Esophagus squamous epithelium (tissue), 4 donors: ENCODE results near the gene RAPGEF4.

ENCODE experiments used
- CTCF ChIP-seq, 6 experiments: fragments of 450-650 bp in 4 of 6; fragments of 200-600 bp in 2 of 6; sonication (generic) in 2 of 6; IDR thresholded peaks; one replicate each; pipeline ENCODE4 v1.5.1; 2016 to 2019; ENCODE audit warnings: antibody characterized with exemption in 6 of 6, mild to moderate bottlenecking in 4 of 6, moderate library complexity in 4 of 6
- POLR2A ChIP-seq, 4 donors: fragments of 450-650 bp; IDR thresholded peaks; one replicate each; pipeline ENCODE4 v1.6.1; 2017; ENCODE audit warnings: antibody characterized with exemption in 4 of 4, mild to moderate bottlenecking in 4 of 4, moderate library complexity in 3 of 4

- TF ChIP-seq CTCF (IDR thresholded peaks at IDR 0.05) = no peak
- no peak for TF ChIP-seq POLR2A (IDR thresholded peaks at IDR 0.05)
Observed at GRCh38 chr2:172995323-172996244, 259.9 kb downstream of the RAPGEF4 start.
